SK-N-MC (cell line): Measurements from ENCODE around the gene MTHFS.

ENCODE experiments used
- EZH2 ChIP-seq: fragments of 200-600 bp; sonication (generic); IDR thresholded peaks from one replicate; pipeline ENCODE4 v1.6.1; 2017; ENCODE audit warnings: antibody characterized with exemption
- FOXP2 ChIP-seq: optimal IDR thresholded peaks from 2 replicates; pipeline ENCODE3; 2011; ENCODE audit warnings: mild to moderate bottlenecking, moderate library complexity; ENCODE audit not compliant: insufficient read depth; ENCODE audit errors: extremely low read length, control extremely low read depth
- POLR2AphosphoS5 ChIP-seq: IDR thresholded peaks from 2 replicates; pipeline ENCODE4 v1.6.1; 2012; ENCODE audit warnings: mild to moderate bottlenecking, low read depth, low read length, borderline replicate concordance

DNA sequence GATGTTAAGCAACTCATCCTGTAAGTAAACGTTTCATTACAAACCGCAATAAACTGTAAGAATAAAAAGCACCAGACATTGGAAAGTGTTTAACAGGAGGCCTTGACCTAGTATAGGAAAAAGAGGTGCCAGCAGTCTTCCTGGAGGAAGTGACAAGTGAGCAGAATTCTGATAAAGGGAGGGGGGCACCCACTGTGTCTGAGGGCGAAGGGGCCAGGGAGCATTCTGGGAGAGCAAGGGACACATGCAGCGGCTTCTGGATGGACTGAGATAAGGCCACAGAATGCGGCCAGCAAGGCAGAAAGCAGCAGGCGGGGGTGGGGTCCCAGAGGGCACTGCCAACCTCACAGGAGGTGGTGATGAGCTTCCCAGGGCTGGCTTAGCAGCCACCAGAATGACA lies 80.2 kb downstream of the MTHFS start:
- no peak for TF ChIP-seq POLR2AphosphoS5
- TF ChIP-seq EZH2, result no peak
- no peak for TF ChIP-seq FOXP2
